ENCODE measurements around the gene ZNF430.

- TF ChIP-seq CTCF (IDR thresholded peaks at IDR 0.05; ENCODE audit: low read length) (no peak), EZH2 (IDR thresholded peaks at IDR 0.05; ENCODE audit: borderline replicate concordance, low read length) (no peak)
These were observed 63.9 kb downstream of the ZNF430 start for GRCh38 chr19:21084343-21084742.
